ENCODE data around the gene SGK2.

SGK2 gene

GRCh38 chr20:43531091-43531443, 27.8 kb upstream of the SGK2 start:
- no peaks in the 10 kb centered on the region for H3K36me3 ChIP-seq (ENCODE audit: control insufficient read depth, insufficient read depth, low read length)
- no peak overlapping the region for H2AFZ ChIP-seq

GRCh38 chr20:43532416-43533055, 26.3 kb upstream of the SGK2 start:
- TF ChIP-seq CTCF (IDR thresholded peaks at IDR 0.05), result no peak
- no peaks in the 10 kb centered on the region for H3K9me3 ChIP-seq (ENCODE audit: control insufficient read depth, low read length)
- no peak overlapping the region for H3K9ac ChIP-seq
- H3K36me3 ChIP-seq (ENCODE audit: control insufficient read depth, insufficient read depth, low read length), result no peaks in the 10 kb centered on the region
- H3K4me1 ChIP-seq, result no peaks in the 10 kb centered on the region
- H3K79me2 ChIP-seq, result no peaks in the 10 kb centered on the region
- H3K27ac ChIP-seq, result no peak overlapping the region
- no peaks in the 10 kb centered on the region for H3K27me3 ChIP-seq (ENCODE audit: control insufficient read depth, insufficient read depth, low read length)
- no peak overlapping the region for H3K4me2 ChIP-seq (ENCODE audit: low read length)
- no peak overlapping the region for H3K4me3 ChIP-seq (ENCODE audit: low read depth, low read length)
- H2AFZ ChIP-seq, result no peak overlapping the region

More at GRCh38 chr20:43531091-43531443, 27.8 kb upstream of the SGK2 start:
- H3K9me3 ChIP-seq (ENCODE audit: control insufficient read depth, low read length), result no peaks in the 10 kb centered on the region
- H3K79me2 ChIP-seq, result no peaks in the 10 kb centered on the region
- no peak overlapping the region for H3K27ac ChIP-seq
- no peak overlapping the region for H3K9ac ChIP-seq
- no peaks in the 10 kb centered on the region for H3K4me1 ChIP-seq
- H3K4me2 ChIP-seq (ENCODE audit: low read length), result no peak overlapping the region
- TF ChIP-seq CTCF (IDR thresholded peaks at IDR 0.05), result no peak
- H3K4me3 ChIP-seq (ENCODE audit: low read depth, low read length), result no peak overlapping the region
- no peaks in the 10 kb centered on the region for H3K27me3 ChIP-seq (ENCODE audit: control insufficient read depth, insufficient read depth, low read length)

- H3K79me2 ChIP-seq, result no peaks in the 10 kb centered on the region
- H3K4me3 ChIP-seq (ENCODE audit: low read depth, low read length), result no peak overlapping the region
- no peak overlapping the region for H2AFZ ChIP-seq
- TF ChIP-seq CTCF (IDR thresholded peaks at IDR 0.05), result no peak
- no peak overlapping the region for H3K27ac ChIP-seq
- H3K4me2 ChIP-seq (ENCODE audit: low read length), result no peak overlapping the region
- no peak overlapping the region for H3K9ac ChIP-seq
- H3K27me3 ChIP-seq (ENCODE audit: control insufficient read depth, insufficient read depth, low read length), result no peaks in the 10 kb centered on the region
- no peaks in the 10 kb centered on the region for H3K36me3 ChIP-seq (ENCODE audit: control insufficient read depth, insufficient read depth, low read length)
- H3K4me1 ChIP-seq, result no peaks in the 10 kb centered on the region
- H3K9me3 ChIP-seq (ENCODE audit: control insufficient read depth, low read length), result no peaks in the 10 kb centered on the region
These were observed 25.8 kb upstream of the SGK2 start for GRCh38 chr20:43533060-43533459.

- no peaks in the 10 kb centered on the region for H3K4me1 ChIP-seq
- no peaks in the 10 kb centered on the region for H3K27me3 ChIP-seq (ENCODE audit: control insufficient read depth, insufficient read depth, low read length)
- no peaks in the 10 kb centered on the region for H3K79me2 ChIP-seq
- no peak overlapping the region for H3K4me2 ChIP-seq (ENCODE audit: low read length)
- no peaks in the 10 kb centered on the region for H3K36me3 ChIP-seq (ENCODE audit: control insufficient read depth, insufficient read depth, low read length)
- H3K9ac ChIP-seq, result no peak overlapping the region
- no peak overlapping the region for H3K27ac ChIP-seq
- TF ChIP-seq CTCF (IDR thresholded peaks at IDR 0.05), result no peak
- H3K4me3 ChIP-seq (ENCODE audit: low read depth, low read length), result no peak overlapping the region
- H2AFZ ChIP-seq, result no peak overlapping the region
- H3K9me3 ChIP-seq (ENCODE audit: control insufficient read depth, low read length), result no peaks in the 10 kb centered on the region
These were observed 24.8 kb upstream of the SGK2 start for GRCh38 chr20:43534016-43534415.

- no peaks in the 10 kb centered on the region for H3K36me3 ChIP-seq (ENCODE audit: control insufficient read depth, insufficient read depth, low read length)
- no peaks in the 10 kb centered on the region for H3K9me3 ChIP-seq (ENCODE audit: control insufficient read depth, low read length)
- TF ChIP-seq CTCF (IDR thresholded peaks at IDR 0.05), result no peak
- no peaks in the 10 kb centered on the region for H3K79me2 ChIP-seq
- no peaks in the 10 kb centered on the region for H3K4me1 ChIP-seq
- H3K4me2 ChIP-seq (ENCODE audit: low read length), result no peak overlapping the region
- no peak overlapping the region for H3K9ac ChIP-seq
- no peaks in the 10 kb centered on the region for H3K27me3 ChIP-seq (ENCODE audit: control insufficient read depth, insufficient read depth, low read length)
- H3K27ac ChIP-seq, result no peak overlapping the region
- H3K4me3 ChIP-seq (ENCODE audit: low read depth, low read length), result no peak overlapping the region
- H2AFZ ChIP-seq, result no peak overlapping the region
These were observed 24.0 kb upstream of the SGK2 start for GRCh38 chr20:43534791-43535350.
